ENCODE data around the gene RELN. TPM values are rescaled to one million over a fixed set of nuclear protein-coding genes. Genes with fewer than 3 reads are reported as not detected.

RELN gene
- polyA plus RNA-seq, 1 donor (not counting 4 experiments of a cell fraction or from before 2014, with no cell fraction given), result not detected

DNA sequence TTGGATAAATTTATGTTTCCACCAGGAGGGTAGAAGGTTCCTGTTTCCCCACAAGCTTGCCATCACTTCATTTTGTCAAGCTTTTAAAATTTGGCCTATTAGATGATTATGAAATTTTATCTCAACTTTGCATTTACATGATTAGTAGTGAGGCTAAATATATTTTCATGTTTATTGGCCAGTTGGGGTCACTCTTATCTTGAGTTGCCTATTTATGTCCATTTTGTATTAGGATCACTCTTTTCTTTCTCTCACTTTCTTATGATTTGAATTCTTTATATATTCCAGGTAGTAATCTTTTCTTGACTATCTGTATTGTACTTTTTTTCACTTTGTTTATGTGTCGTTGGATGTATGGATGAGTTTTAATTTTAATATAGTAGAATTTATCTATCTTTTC is 324.9 kb downstream of the RELN start:
- H3K27me3 ChIP-seq (ENCODE audit: control insufficient read depth, extremely low read depth, insufficient read depth, low read length), result no peaks in the 10 kb centered on the region
- no peak overlapping the region for H3K27ac ChIP-seq (ENCODE audit: control insufficient read depth, insufficient read depth, low read length)
- TF ChIP-seq EZH2 (IDR thresholded peaks at IDR 0.05; ENCODE audit: low read length), result no peak
- TF ChIP-seq, protein P1, sequence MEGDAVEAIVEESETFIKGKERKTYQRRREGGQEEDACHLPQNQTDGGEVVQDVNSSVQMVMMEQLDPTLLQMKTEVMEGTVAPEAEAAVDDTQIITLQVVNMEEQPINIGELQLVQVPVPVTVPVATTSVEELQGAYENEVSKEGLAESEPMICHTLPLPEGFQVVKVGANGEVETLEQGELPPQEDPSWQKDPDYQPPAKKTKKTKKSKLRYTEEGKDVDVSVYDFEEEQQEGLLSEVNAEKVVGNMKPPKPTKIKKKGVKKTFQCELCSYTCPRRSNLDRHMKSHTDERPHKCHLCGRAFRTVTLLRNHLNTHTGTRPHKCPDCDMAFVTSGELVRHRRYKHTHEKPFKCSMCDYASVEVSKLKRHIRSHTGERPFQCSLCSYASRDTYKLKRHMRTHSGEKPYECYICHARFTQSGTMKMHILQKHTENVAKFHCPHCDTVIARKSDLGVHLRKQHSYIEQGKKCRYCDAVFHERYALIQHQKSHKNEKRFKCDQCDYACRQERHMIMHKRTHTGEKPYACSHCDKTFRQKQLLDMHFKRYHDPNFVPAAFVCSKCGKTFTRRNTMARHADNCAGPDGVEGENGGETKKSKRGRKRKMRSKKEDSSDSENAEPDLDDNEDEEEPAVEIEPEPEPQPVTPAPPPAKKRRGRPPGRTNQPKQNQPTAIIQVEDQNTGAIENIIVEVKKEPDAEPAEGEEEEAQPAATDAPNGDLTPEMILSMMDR (optimal IDR thresholded peaks at IDR 0.05 in 1 of 3, IDR thresholded peaks at IDR 0.05 in 1 of 3, conservative IDR thresholded peaks at IDR 0.05 in 1 of 3; ENCODE audit: extremely low read depth in 1 of 3, insufficient read depth in 2 of 3, low read length in 3 of 3), result no peak
- H3K36me3 ChIP-seq (ENCODE audit: control insufficient read depth in 2 of 2, extremely low read depth in 1 of 2, insufficient read depth in 2 of 2, low read length in 2 of 2), result no peaks in the 10 kb centered on the region
- H3K4me3 ChIP-seq (ENCODE audit: control insufficient read depth in 2 of 3, extremely low read depth in 1 of 3, insufficient read depth in 2 of 3, low read depth in 1 of 3, low read length in 3 of 3), result no peak overlapping the region
- H3K9me3 ChIP-seq (ENCODE audit: control insufficient read depth, low read depth, low read length), result no peaks in the 10 kb centered on the region
- no peaks in the 10 kb centered on the region for H3K9me1 ChIP-seq (ENCODE audit: control insufficient read depth, extremely low read depth, insufficient read depth, low read length)
- no peaks in the 10 kb centered on the region for H3K79me2 ChIP-seq (ENCODE audit: control insufficient read depth, insufficient read depth, low read length)
- H4K20me1 ChIP-seq (ENCODE audit: control insufficient read depth, extremely low read depth, insufficient read depth, low read length), result no peaks in the 10 kb centered on the region
- no peak overlapping the region for H3K9ac ChIP-seq (ENCODE audit: control insufficient read depth, extremely low read depth, insufficient read depth, low read length)
- H2AFZ ChIP-seq (ENCODE audit: control insufficient read depth, low read length), result no peak overlapping the region
- no peak overlapping the region for H3K4me2 ChIP-seq (ENCODE audit: control insufficient read depth, extremely low read depth, insufficient read depth, low read depth, low read length)
- H3K4me1 ChIP-seq (ENCODE audit: control insufficient read depth, extremely low read depth, insufficient read depth, low read length), result no peaks in the 10 kb centered on the region
- DNase-seq (ENCODE audit: low read depth, low spot score) (no peak), FAIRE-seq (no peak)
- dilution Hi-C loops (cut with MboI; ENCODE audit: extremely low pct_ligation_motif_present, low sequenced_read_pairs), result no loop called here

DNA sequence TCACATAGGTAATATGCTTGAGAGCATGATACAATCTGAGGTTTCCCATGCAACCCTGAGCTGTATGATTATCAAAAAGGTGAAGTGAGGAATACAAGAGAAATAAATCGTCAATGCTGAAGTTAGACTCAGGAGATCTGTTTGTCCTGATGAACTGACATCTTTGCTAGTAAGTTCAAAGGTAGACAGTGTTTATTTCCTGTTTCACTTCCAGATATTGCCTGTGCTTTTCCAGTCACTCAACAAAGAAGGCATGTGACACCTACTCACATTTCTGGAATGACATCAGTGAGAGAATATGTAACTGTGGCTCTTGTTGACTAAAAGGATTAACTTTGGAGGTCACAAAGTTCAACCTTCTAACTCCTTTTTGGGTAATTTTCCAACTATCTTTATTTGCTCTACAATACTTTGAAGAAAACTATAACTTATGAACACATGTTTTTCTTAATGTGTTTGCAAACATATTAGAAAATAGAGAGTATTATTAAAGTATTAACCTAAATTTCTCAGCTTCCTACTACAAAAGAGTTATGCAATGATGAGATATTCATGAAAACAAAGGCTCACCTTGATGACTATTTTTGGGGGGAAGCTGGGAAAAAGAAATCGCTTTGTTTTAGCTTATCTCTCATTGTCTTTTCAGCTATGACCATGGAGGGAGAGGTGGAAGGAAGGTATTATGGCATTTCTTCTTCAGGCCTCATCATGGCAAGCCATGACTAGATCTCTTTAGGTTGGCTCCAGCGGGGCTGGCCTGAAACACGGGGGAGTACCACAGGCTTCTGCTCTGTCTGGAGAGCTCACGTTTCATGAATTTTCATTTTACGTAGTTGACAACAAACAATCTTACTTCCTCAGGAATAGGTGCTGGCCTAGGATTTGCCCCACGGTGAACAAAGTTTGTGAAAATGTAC is 328.7 kb downstream of the RELN start:
- FAIRE-seq, result peak; percentile 44
- DNase-seq (ENCODE audit: low read depth, low spot score), result no peak
- no peak overlapping the region for H3K9ac ChIP-seq (ENCODE audit: control insufficient read depth, extremely low read depth, insufficient read depth, low read length)
- no peaks in the 10 kb centered on the region for H3K27me3 ChIP-seq (ENCODE audit: control insufficient read depth, extremely low read depth, insufficient read depth, low read length)
- H4K20me1 ChIP-seq (ENCODE audit: control insufficient read depth, extremely low read depth, insufficient read depth, low read length), result no peaks in the 10 kb centered on the region
- H2AFZ ChIP-seq (ENCODE audit: control insufficient read depth, low read length), result peak overlapping the region; percentile 23
- dilution Hi-C loops (cut with MboI; ENCODE audit: extremely low pct_ligation_motif_present, low sequenced_read_pairs), result no loop called here
- TF ChIP-seq, protein P1 (optimal IDR thresholded peaks at IDR 0.05 in 1 of 3, IDR thresholded peaks at IDR 0.05 in 1 of 3, conservative IDR thresholded peaks at IDR 0.05 in 1 of 3; ENCODE audit: extremely low read depth in 1 of 3, insufficient read depth in 2 of 3, low read length in 3 of 3), result no peak
- no peak for TF ChIP-seq EZH2 (IDR thresholded peaks at IDR 0.05; ENCODE audit: low read length)
- no peak overlapping the region for H3K27ac ChIP-seq (ENCODE audit: control insufficient read depth, insufficient read depth, low read length)
- H3K36me3 ChIP-seq (ENCODE audit: control insufficient read depth in 2 of 2, extremely low read depth in 1 of 2, insufficient read depth in 2 of 2, low read length in 2 of 2), result no peaks in the 10 kb centered on the region
- no peak overlapping the region for H3K4me2 ChIP-seq (ENCODE audit: control insufficient read depth, extremely low read depth, insufficient read depth, low read depth, low read length)
- no peaks in the 10 kb centered on the region for H3K9me1 ChIP-seq (ENCODE audit: control insufficient read depth, extremely low read depth, insufficient read depth, low read length)
- no peaks in the 10 kb centered on the region for H3K4me1 ChIP-seq (ENCODE audit: control insufficient read depth, extremely low read depth, insufficient read depth, low read length)
- H3K9me3 ChIP-seq (ENCODE audit: control insufficient read depth, low read depth, low read length), result no peaks in the 10 kb centered on the region
- no peaks in the 10 kb centered on the region for H3K79me2 ChIP-seq (ENCODE audit: control insufficient read depth, insufficient read depth, low read length)
- H3K4me3 ChIP-seq (ENCODE audit: control insufficient read depth in 2 of 3, extremely low read depth in 1 of 3, insufficient read depth in 2 of 3, low read depth in 1 of 3, low read length in 3 of 3), result no peak overlapping the region

Measured in keratinocyte (primary cell).